GM23338 (cell line): ENCODE data around the gene CD8A.

Source experiments
- CREB1 ChIP-seq: fragments of 250-450 bp; sonication (Bioruptor Pico); IDR thresholded peaks from 2 replicates; pipeline ENCODE4 v1.5.0; 2020; ENCODE audit warnings: low read depth, mild to moderate bottlenecking, moderate library complexity
- CTCF ChIP-seq, 2 experiments: fragments of 200-600 bp in 1 of 2; sonication (generic) in 1 of 2; conservative IDR thresholded peaks; 2 replicates each; pipeline versions ENCODE4 v1.5.1 to v1.6.1; 2016 to 2017; ENCODE audit warnings: antibody characterized with exemption in 2 of 2, low read depth in 2 of 2, mild to moderate bottlenecking in 2 of 2, moderate library complexity in 1 of 2
- POLR2AphosphoS5 ChIP-seq: IDR thresholded peaks from 2 replicates; pipeline ENCODE4 v1.6.1; 2016; ENCODE audit warnings: antibody characterized with exemption, low read depth

- no peak for TF ChIP-seq CTCF (conservative IDR thresholded peaks at IDR 0.05; ENCODE audit: low read depth in 2 of 2)
- no peak for TF ChIP-seq POLR2AphosphoS5
- TF ChIP-seq CREB1: no peak
Observed at GRCh38 chr2:86751778-86752177, 38.9 kb downstream of the CD8A start.
